NCI-H82 (cell line): ENCODE data around the gene FAM118A.

Experiments
- DNase-seq: peaks from one replicate; lab custom pipeline; 2025; lab: John Stamatoyannopoulos, UW

FAM118A gene

DNA sequence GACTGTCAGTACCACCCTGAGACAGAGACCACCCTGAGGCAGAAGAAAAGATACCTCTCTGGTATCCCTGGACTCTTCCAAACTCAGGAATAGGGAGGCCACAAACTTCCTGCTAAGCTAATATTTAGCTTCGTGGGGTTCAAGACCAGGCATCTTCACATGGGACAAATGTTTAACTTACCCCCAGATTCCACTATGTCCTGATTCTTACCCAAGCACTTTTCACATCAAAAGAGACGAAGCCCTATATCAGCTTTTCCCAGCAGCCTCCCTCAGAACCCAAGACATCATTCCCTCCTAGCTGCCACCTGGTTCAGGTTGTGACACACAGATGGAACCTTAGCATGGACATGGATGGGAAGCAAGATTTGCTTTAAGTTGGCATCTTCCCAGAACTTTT is 71.6 kb downstream of the FAM118A start:
- no peak for DNase-seq

DNA sequence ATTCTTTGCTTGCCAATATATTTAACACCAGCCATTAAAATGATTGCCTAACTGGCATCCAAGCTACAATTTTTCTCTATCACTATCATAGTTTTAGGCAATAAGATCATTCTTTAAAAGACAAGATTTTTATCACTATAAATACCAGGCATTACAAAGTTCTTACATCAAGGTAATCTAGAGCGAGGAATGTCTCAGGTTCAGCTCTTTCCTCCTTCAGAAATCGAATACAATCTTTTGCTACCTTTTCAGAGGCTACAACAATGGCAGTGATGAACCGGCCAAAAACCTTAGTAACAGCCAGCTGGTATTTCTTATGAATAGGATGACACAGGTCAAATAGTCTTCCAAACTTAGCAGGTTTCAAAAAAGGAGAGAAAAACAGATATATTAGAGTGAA is 79.8 kb downstream of the FAM118A start:
- no peak for DNase-seq
